Astrocyte of the spinal cord (primary cell): Measurements from ENCODE around the gene CCDC57.

Experiments used
- DNase-seq: peaks from one replicate; pipeline ENCODE4 v3.0.0; 2011; ENCODE audit warnings: low read depth, low spot score
- H3K4me3 ChIP-seq: 2 replicates; pipeline ENCODE4 v1.5.1; 2011; ENCODE audit warnings: low read depth, mild to moderate bottlenecking, low read length, moderate library complexity
- in situ Hi-C: cut with HindIII; loops from 2 replicates; pipeline ENCODE4 v1.10.0; 2017; ENCODE audit warnings: low sequenced_read_pairs
- TF ChIP-seq, protein P1 (sequence below): IDR thresholded peaks from 2 replicates; pipeline ENCODE4 v1.5.1; 2012; ENCODE audit warnings: low read depth, mild to moderate bottlenecking, low read length, inconsistent platforms

Gene CCDC57

GRCh38 chr17:82104797-82105416 lies 107.7 kb downstream of the CCDC57 start:
- TF ChIP-seq, protein P1, sequence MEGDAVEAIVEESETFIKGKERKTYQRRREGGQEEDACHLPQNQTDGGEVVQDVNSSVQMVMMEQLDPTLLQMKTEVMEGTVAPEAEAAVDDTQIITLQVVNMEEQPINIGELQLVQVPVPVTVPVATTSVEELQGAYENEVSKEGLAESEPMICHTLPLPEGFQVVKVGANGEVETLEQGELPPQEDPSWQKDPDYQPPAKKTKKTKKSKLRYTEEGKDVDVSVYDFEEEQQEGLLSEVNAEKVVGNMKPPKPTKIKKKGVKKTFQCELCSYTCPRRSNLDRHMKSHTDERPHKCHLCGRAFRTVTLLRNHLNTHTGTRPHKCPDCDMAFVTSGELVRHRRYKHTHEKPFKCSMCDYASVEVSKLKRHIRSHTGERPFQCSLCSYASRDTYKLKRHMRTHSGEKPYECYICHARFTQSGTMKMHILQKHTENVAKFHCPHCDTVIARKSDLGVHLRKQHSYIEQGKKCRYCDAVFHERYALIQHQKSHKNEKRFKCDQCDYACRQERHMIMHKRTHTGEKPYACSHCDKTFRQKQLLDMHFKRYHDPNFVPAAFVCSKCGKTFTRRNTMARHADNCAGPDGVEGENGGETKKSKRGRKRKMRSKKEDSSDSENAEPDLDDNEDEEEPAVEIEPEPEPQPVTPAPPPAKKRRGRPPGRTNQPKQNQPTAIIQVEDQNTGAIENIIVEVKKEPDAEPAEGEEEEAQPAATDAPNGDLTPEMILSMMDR = no peak
- in situ Hi-C loops = no loop called here
- H3K4me3 ChIP-seq = no peak overlapping the region
- no peak for DNase-seq

GRCh38 chr17:82103553-82104451 lies 108.8 kb downstream of the CCDC57 start:
- H3K4me3 ChIP-seq = no peak overlapping the region
- in situ Hi-C loops = no loop called here
- no peak for DNase-seq
- TF ChIP-seq, protein P1 = no peak

DNA sequence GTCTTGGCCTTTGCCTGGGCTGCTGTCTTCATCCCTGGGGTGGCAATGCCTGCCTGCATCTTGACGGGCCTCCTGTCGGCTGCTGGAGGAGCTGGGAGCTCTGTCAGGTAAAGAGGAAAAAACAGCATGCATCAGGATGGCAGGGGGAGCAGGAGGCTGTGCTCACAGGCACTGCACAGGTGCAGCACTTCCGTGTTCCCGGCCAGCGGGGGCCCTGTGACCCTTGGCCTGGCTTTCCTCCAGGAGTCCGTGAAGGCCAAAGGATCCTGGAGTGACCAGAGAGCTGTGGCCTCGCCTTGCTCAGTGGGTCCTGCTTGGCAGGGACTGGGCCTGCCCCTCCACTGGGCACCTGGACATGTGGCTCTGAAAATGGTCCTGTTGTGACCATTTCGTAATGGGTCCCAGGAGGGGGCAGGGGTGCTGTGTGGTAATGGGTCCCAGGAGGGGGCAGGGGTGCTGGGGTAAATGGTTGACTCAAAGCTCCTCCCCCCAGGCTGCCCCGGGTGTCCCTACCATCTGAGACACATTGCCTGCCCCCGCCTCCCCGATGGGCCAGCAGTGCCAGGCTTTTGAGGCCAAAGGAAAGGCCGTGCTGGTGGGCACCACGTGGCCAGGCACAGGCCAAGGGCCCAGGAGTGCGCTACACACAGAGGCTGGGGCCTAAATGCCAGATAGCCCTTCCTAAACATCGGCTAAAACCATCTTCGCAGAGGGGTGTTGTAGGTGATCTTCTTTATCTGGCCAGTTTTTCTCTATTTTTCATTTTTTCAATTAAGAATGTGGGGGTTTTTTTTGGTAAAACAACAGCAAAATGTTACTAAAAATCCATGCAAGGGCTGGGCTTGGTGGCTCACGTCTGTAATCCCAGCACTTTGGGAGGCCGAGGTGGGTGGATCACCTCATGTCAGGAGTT lies 110.6 kb downstream of the CCDC57 start:
- TF ChIP-seq, protein P1 = no peak
- in situ Hi-C loops = no loop called here
- DNase-seq = no peak
- H3K4me3 ChIP-seq = no peak overlapping the region

DNA sequence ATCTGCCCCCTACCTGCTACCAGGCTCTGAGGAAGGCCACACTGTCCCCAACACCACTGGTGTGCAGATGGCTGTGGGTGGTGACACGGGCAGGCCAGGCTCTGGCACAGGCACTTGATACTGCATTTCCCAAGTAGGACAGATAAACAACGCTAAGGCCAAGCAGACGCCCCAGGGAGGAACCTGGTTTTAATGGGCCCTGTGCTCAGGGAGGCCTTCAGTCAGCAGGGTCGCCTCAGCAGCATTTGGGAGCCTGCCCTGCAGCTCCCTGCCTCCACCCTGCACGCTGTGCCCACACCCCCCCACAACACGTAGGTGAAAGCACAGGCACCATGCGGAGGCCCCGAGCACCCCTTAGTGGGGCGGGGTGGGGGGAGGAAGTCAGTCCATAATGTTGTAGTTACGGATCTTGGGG lies 111.3 kb downstream of the CCDC57 start:
- TF ChIP-seq, protein P1 = no peak
- in situ Hi-C loops = no loop called here
- no peak overlapping the region for H3K4me3 ChIP-seq
- no peak for DNase-seq

- H3K4me3 ChIP-seq = no peak overlapping the region
- TF ChIP-seq, protein P1 = no peak
- in situ Hi-C loops = no loop called here
- DNase-seq = no peak
These were observed 111.9 kb downstream of the CCDC57 start for GRCh38 chr17:82100502-82101298.
